ENCODE measurements around the gene TAGLN2. TPM values are rescaled to one million over a fixed set of nuclear protein-coding genes. Genes with fewer than 3 reads are reported as not detected.

The TAGLN2 gene
- total and polyA plus RNA-seq, 9 of the 15 experiments (the other 6 are each of a cell fraction or from before 2014, with no cell fraction given) = 192 to 683 (median 455) TPM

DNA sequence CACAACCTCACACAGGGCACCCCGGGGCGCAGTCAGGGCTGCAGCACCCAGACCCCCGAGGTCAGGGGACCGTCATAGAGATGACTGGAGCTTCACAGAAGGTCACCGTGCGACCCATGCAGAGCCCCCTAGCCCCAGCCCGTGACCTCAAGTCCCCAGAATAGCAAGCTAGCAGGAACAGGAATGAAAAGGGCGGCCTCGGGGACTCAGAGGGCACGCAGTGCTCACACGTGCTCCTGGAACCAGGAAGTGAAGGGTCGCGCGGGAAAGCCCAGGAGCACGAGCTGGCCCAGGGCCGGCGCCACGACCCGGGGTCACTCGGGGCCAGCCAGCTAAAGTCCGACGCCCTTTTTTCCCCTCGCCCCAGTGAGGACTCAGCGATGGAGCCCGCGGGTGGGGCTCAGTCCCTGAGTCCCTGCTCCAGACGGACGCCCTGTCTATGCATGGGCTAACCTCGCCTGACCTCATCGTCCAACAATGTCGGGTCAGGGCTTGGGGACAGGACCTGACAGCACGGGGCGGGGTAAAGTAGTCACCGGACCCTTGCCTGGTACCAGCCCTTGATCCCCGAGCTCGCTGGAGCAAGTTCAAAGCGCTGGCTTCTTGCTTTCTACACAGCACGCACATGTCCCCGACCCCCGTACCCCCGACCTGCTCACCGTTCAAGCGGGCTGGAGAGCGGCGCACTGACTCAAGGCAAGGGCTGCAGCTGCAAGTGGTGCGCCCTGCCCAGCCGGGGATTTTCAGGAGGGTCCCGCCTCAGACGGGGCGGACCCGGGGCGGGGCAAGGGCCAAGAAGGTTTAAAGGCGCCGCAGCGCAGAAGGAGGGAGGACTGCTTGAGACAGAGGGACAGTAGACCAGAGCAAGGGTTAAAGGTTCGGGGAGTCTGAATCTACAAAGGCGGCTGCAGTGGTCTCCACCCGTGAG is at the start of gene TAGLN2 (continued):
- TF ChIP-seq ZNF586 (CRISPR knock-in tag; conservative IDR thresholded peaks at IDR 0.05) = no peak
- TF ChIP-seq, protein P1, sequence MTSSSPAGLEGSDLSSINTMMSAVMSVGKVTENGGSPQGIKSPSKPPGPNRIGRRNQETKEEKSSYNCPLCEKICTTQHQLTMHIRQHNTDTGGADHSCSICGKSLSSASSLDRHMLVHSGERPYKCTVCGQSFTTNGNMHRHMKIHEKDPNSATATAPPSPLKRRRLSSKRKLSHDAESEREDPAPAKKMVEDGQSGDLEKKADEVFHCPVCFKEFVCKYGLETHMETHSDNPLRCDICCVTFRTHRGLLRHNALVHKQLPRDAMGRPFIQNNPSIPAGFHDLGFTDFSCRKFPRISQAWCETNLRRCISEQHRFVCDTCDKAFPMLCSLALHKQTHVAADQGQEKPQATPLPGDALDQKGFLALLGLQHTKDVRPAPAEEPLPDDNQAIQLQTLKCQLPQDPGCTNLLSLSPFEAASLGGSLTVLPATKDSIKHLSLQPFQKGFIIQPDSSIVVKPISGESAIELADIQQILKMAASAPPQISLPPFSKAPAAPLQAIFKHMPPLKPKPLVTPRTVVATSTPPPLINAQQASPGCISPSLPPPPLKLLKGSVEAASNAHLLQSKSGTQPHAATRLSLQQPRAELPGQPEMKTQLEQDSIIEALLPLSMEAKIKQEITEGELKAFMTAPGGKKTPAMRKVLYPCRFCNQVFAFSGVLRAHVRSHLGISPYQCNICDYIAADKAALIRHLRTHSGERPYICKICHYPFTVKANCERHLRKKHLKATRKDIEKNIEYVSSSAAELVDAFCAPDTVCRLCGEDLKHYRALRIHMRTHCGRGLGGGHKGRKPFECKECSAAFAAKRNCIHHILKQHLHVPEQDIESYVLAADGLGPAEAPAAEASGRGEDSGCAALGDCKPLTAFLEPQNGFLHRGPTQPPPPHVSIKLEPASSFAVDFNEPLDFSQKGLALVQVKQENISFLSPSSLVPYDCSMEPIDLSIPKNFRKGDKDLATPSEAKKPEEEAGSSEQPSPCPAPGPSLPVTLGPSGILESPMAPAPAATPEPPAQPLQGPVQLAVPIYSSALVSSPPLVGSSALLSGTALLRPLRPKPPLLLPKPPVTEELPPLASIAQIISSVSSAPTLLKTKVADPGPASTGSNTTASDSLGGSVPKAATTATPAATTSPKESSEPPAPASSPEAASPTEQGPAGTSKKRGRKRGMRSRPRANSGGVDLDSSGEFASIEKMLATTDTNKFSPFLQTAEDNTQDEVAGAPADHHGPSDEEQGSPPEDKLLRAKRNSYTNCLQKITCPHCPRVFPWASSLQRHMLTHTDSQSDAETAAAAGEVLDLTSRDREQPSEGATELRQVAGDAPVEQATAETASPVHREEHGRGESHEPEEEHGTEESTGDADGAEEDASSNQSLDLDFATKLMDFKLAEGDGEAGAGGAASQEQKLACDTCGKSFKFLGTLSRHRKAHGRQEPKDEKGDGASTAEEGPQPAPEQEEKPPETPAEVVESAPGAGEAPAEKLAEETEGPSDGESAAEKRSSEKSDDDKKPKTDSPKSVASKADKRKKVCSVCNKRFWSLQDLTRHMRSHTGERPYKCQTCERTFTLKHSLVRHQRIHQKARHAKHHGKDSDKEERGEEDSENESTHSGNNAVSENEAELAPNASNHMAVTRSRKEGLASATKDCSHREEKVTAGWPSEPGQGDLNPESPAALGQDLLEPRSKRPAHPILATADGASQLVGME (CRISPR knock-in tag; IDR thresholded peaks at IDR 0.05) = no peak
- TF ChIP-seq, protein P2, sequence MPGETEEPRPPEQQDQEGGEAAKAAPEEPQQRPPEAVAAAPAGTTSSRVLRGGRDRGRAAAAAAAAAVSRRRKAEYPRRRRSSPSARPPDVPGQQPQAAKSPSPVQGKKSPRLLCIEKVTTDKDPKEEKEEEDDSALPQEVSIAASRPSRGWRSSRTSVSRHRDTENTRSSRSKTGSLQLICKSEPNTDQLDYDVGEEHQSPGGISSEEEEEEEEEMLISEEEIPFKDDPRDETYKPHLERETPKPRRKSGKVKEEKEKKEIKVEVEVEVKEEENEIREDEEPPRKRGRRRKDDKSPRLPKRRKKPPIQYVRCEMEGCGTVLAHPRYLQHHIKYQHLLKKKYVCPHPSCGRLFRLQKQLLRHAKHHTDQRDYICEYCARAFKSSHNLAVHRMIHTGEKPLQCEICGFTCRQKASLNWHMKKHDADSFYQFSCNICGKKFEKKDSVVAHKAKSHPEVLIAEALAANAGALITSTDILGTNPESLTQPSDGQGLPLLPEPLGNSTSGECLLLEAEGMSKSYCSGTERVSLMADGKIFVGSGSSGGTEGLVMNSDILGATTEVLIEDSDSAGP (CRISPR knock-in tag; IDR thresholded peaks at IDR 0.05) = peak; percentile 97
- TF ChIP-seq, protein P3, sequence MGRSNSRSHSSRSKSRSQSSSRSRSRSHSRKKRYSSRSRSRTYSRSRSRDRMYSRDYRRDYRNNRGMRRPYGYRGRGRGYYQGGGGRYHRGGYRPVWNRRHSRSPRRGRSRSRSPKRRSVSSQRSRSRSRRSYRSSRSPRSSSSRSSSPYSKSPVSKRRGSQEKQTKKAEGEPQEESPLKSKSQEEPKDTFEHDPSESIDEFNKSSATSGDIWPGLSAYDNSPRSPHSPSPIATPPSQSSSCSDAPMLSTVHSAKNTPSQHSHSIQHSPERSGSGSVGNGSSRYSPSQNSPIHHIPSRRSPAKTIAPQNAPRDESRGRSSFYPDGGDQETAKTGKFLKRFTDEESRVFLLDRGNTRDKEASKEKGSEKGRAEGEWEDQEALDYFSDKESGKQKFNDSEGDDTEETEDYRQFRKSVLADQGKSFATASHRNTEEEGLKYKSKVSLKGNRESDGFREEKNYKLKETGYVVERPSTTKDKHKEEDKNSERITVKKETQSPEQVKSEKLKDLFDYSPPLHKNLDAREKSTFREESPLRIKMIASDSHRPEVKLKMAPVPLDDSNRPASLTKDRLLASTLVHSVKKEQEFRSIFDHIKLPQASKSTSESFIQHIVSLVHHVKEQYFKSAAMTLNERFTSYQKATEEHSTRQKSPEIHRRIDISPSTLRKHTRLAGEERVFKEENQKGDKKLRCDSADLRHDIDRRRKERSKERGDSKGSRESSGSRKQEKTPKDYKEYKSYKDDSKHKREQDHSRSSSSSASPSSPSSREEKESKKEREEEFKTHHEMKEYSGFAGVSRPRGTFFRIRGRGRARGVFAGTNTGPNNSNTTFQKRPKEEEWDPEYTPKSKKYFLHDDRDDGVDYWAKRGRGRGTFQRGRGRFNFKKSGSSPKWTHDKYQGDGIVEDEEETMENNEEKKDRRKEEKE (IDR thresholded peaks at IDR 0.05; ENCODE audit: borderline replicate concordance in 1 of 2, control insufficient read depth in 1 of 2, low read depth in 2 of 2, low read length in 1 of 2) = 0 out of 4 replicates have a peak, but pooled peaks of 1 of the 2 experiments have one; percentile 15
- no peak for TF ChIP-seq OTX1 (CRISPR knock-in tag; IDR thresholded peaks at IDR 0.05)
- TF ChIP-seq U2AF1 (optimal IDR thresholded peaks at IDR 0.05; ENCODE audit: low read depth, low read length) = no peak
- TF ChIP-seq POLR2AphosphoS2 (IDR thresholded peaks at IDR 0.05; ENCODE audit: low read length) = 0 out of 2 replicates have a peak, but pooled peaks have one; percentile 45
- 0 out of 2 replicates have a peak, but pooled peaks have one; percentile 15 for TF ChIP-seq FOXJ2 (tag; IDR thresholded peaks at IDR 0.05)
- peak; percentile 62; the same call in 1 of the 2 replicates for TF ChIP-seq CBX1 (IDR thresholded peaks at IDR 0.05; ENCODE audit: low read depth)
- 0 out of 2 replicates have a peak, but pooled peaks have one; percentile 4 for TF ChIP-seq ZFP1 (CRISPR knock-in tag; IDR thresholded peaks at IDR 0.05)
- TF ChIP-seq NONO (IDR thresholded peaks at IDR 0.05; ENCODE audit: low read depth in 2 of 2, low read length in 1 of 2) = 0 out of 4 replicates have a peak, but pooled peaks of 1 of the 2 experiments have one; percentile 36
- peak; percentile 60 for TF ChIP-seq ELF2 (CRISPR knock-in tag; IDR thresholded peaks at IDR 0.05)
- 0 out of 4 replicates have a peak, but pooled peaks of 1 of the 2 experiments have one; percentile 32 for TF ChIP-seq FOXA3 (CRISPR knock-in tag; conservative IDR thresholded peaks at IDR 0.05 in 1 of 2, IDR thresholded peaks at IDR 0.05 in 1 of 2)
- TF ChIP-seq PHF8 (IDR thresholded peaks at IDR 0.05; ENCODE audit: borderline replicate concordance, low read length) = peak; percentile 77; the same call in 1 of the 2 replicates
